A549 (cell line): ENCODE measurements around the gene UBE2D4. TPM values are rescaled to one million over a fixed set of nuclear protein-coding genes. Genes with fewer than 3 reads are reported as not detected.

ENCODE experiments used
- ATAC-seq, 2 experiments: fragments of 200-7000 bp in 1 of 2; fragments of >200 bp in 1 of 2; cut with Nextera tagmentation in 1 of 2; cut with Tn5 transposase in 1 of 2; 3 replicates each; pipeline versions ENCODE4 v1.8.0 to v1.9.1; 2018 to 2020; ENCODE audit warnings: mild to moderate bottlenecking in 1 of 2, moderate library complexity in 1 of 2
- CTCF ChIA-PET: fragments of 300-600 bp; sonication (Branson Sonifier 250); formaldehyde crosslinking; extraction: SDS; loops from one replicate; lab custom pipeline; 2021; ENCODE audit warnings: antibody characterized with exemption, inconsistent platforms; lab: Yijun Ruan, JAX
- POLR2A ChIA-PET: fragments of 350-600 bp; formaldehyde crosslinking; extraction: SDS; loops from one replicate; lab custom pipeline; 2021; ENCODE audit warnings: antibody characterized with exemption, inconsistent platforms; lab: Yijun Ruan, JAX
- DNase-seq, 2 experiments: peaks; one replicate each; pipeline versions ENCODE4 v3.0.0 to v3.0.0-alpha.2; 2011 to 2016; ENCODE audit warnings: low read depth in 1 of 2, low spot score in 1 of 2
- FAIRE-seq: peaks from 2 replicates; lab custom pipeline; 2011; peaks lifted over from hg19 to GRCh38; lab: Jason Lieb, UNC
- H3K27ac ChIP-seq, 2 experiments: fragments of >200 bp; sonication (Bioruptor Twin); formaldehyde crosslinking; 3 replicates each; pipeline ENCODE4 v1.5.1; 2016 to 2017
- H3K4me1 ChIP-seq: fragments of >200 bp; sonication (Bioruptor Twin); formaldehyde crosslinking; 3 replicates; pipeline ENCODE4 v1.6.1; 2016
- H3K4me2 ChIP-seq: fragments of >200 bp; sonication (Bioruptor Twin); formaldehyde crosslinking; 3 replicates; pipeline ENCODE4 v1.6.1; 2016
- H3K4me3 ChIP-seq: fragments of >200 bp; sonication (Bioruptor Twin); formaldehyde crosslinking; 3 replicates; pipeline ENCODE4 v1.5.1; 2016
- H3K9me3 ChIP-seq: fragments of >200 bp; sonication (Bioruptor Twin); formaldehyde crosslinking; 3 replicates; pipeline ENCODE4 v1.6.1; 2016
- BHLHE40 ChIP-seq: IDR thresholded peaks from 2 replicates; pipeline ENCODE4 v1.6.1; 2012; ENCODE audit warnings: low read depth, low read length, inconsistent platforms
- CEBPB ChIP-seq, 2 experiments: fragments of >200 bp in 1 of 2; sonication (Bioruptor Twin) in 1 of 2; formaldehyde crosslinking in 1 of 2; IDR thresholded peaks; 2 replicates each; pipeline ENCODE4 v1.6.1; 2012 to 2016
- CHD2 ChIP-seq: fragments of 150-350 bp; IDR thresholded peaks from 2 replicates; pipeline ENCODE4 v1.6.1; 2014; ENCODE audit warnings: low read length; ENCODE audit not compliant: partially characterized antibody
- CHD4 ChIP-seq: fragments of 200-600 bp; sonication (generic); IDR thresholded peaks from 2 replicates; pipeline ENCODE4 v1.6.1; 2016; ENCODE audit warnings: antibody characterized with exemption, mild to moderate bottlenecking, borderline replicate concordance
- EHMT2 ChIP-seq: fragments of 200-600 bp; sonication (generic); IDR thresholded peaks from 2 replicates; pipeline ENCODE4 v1.6.1; 2016; ENCODE audit warnings: antibody characterized with exemption, low read depth, mild to moderate bottlenecking, moderate library complexity
- ESRRA ChIP-seq: fragments of 150-350 bp; IDR thresholded peaks from 2 replicates; pipeline ENCODE4 v1.6.1; 2014; ENCODE audit warnings: mild to moderate bottlenecking, low read length, borderline replicate concordance
- FOSB ChIP-seq: fragments of 250-450 bp; sonication (Bioruptor Pico); IDR thresholded peaks from 2 replicates; pipeline ENCODE4 v1.5.0; 2020; ENCODE audit warnings: mild to moderate bottlenecking, moderate library complexity
- FOSL2 ChIP-seq, 2 experiments: fragments of 450-650 bp in 1 of 2; fragments of >200 bp in 1 of 2; sonication (Bioruptor Twin) in 1 of 2; formaldehyde crosslinking; IDR thresholded peaks; 2 replicates each; pipeline versions ENCODE4 v1.5.0 to v1.6.1; 2016 to 2020; ENCODE audit warnings: mild to moderate bottlenecking in 1 of 2, moderate library complexity in 1 of 2
- HDAC2 ChIP-seq: fragments of 200-600 bp; sonication (generic); IDR thresholded peaks from 2 replicates; pipeline ENCODE4 v1.6.1; 2016
- HOXA7 ChIP-seq: fragments of 250-450 bp; sonication (Bioruptor Pico); IDR thresholded peaks from 2 replicates; pipeline ENCODE4 v1.5.0; 2020; ENCODE audit warnings: mild to moderate bottlenecking, moderate library complexity
- HOXB13 ChIP-seq: fragments of 250-450 bp; sonication (Bioruptor Pico); IDR thresholded peaks from 2 replicates; pipeline ENCODE4 v1.5.0; 2020; ENCODE audit warnings: low read depth, mild to moderate bottlenecking, moderate library complexity
- JUNB ChIP-seq: fragments of >200 bp; sonication (Bioruptor Twin); formaldehyde crosslinking; IDR thresholded peaks from 2 replicates; pipeline ENCODE4 v1.6.1; 2016
- KDM1A ChIP-seq: fragments of 200-600 bp; sonication (generic); IDR thresholded peaks from 2 replicates; pipeline ENCODE4 v1.6.1; 2016; ENCODE audit warnings: low read depth, mild to moderate bottlenecking
- KDM5A ChIP-seq: fragments of 200-600 bp; sonication (generic); IDR thresholded peaks from 2 replicates; pipeline ENCODE4 v1.6.1; 2016; ENCODE audit warnings: antibody characterized with exemption, mild to moderate bottlenecking
- NFE2L2 ChIP-seq: fragments of 150-350 bp; conservative IDR thresholded peaks from 2 replicates; pipeline ENCODE4 v1.6.1; 2014; ENCODE audit warnings: low read length
- NPAS2 ChIP-seq: fragments of 250-450 bp; sonication (Bioruptor Pico); IDR thresholded peaks from 2 replicates; pipeline ENCODE4 v1.8.0; 2022; ENCODE audit warnings: mild to moderate bottlenecking, moderate library complexity, borderline replicate concordance
- RAD21 ChIP-seq, 2 experiments: fragments of >200 bp in 1 of 2; sonication (Bioruptor Twin) in 1 of 2; formaldehyde crosslinking in 1 of 2; IDR thresholded peaks in 1 of 2; conservative IDR thresholded peaks in 1 of 2; 2 replicates in 1 of 2; 3 replicates in 1 of 2; pipeline ENCODE4 v1.6.1; 2012 to 2018; ENCODE audit warnings: inconsistent platforms in 1 of 2
- RARB ChIP-seq: fragments of 250-450 bp; sonication (Bioruptor Pico); IDR thresholded peaks from 2 replicates; pipeline ENCODE4 v1.8.0; 2021; ENCODE audit warnings: mild to moderate bottlenecking, moderate library complexity
- RCOR1 ChIP-seq: fragments of 150-350 bp; IDR thresholded peaks from 2 replicates; pipeline ENCODE4 v1.6.1; 2014; ENCODE audit warnings: antibody characterized with exemption, low read length, low read depth
- RFX5 ChIP-seq: fragments of 450-650 bp; IDR thresholded peaks from 2 replicates; pipeline ENCODE4 v1.7.1; 2014; ENCODE audit warnings: antibody characterized with exemption, mild to moderate bottlenecking, moderate library complexity
- SMC3 ChIP-seq: fragments of >200 bp; sonication (Bioruptor Twin); formaldehyde crosslinking; IDR thresholded peaks from 3 replicates; pipeline ENCODE4 v1.6.1; 2018; ENCODE audit warnings: inconsistent platforms
- TFCP2L1 ChIP-seq: fragments of 250-450 bp; sonication (Bioruptor Pico); IDR thresholded peaks from 2 replicates; pipeline ENCODE4 v1.5.0; 2021; ENCODE audit warnings: mild to moderate bottlenecking
- TP53 ChIP-seq: fragments of 250-450 bp; sonication (Bioruptor Pico); IDR thresholded peaks from 2 replicates; pipeline ENCODE4 v1.5.0; 2021; ENCODE audit warnings: mild to moderate bottlenecking, moderate library complexity
- ZSCAN20 ChIP-seq: fragments of 250-450 bp; sonication (Bioruptor Pico); IDR thresholded peaks from 2 replicates; pipeline ENCODE4 v1.8.0; 2022; ENCODE audit warnings: mild to moderate bottlenecking, moderate library complexity
- WGBS: methylation state at CpG from one replicate; pipeline ENCODE4 v1.1.6; 2017; ENCODE audit errors: missing lambda C conversion rate; 5-methylcytosine and 5-hydroxymethylcytosine counted together
- polyA plus RNA-seq, 4 experiments: library from polyadenylated mRNA; depleted of rRNA in 3 of 4; stranded (reverse); fragments of >200 nt; fragmentation: RNase III in 1 of 4; extraction: RNeasy Plus Mini Kit Qiagen cat#74134 plus additional on column Dnase treatment in 1 of 4; gene quantifications; 2 replicates in 3 of 4; 3 replicates in 1 of 4; pipeline ENCODE4 v1.2.3, GENCODE V29; 2011 to 2017
- TF ChIP-seq, protein P1 (sequence below): fragments of 250-450 bp; sonication (Bioruptor Pico); IDR thresholded peaks from 2 replicates; pipeline ENCODE4 v1.5.0; 2020; ENCODE audit warnings: low read depth, mild to moderate bottlenecking, moderate library complexity
- TF ChIP-seq, protein P2 (sequence below): IDR thresholded peaks from 2 replicates; pipeline ENCODE4 v1.6.1; 2012
- TF ChIP-seq, protein P3 (sequence below): fragments of 150-350 bp; IDR thresholded peaks from 2 replicates; pipeline ENCODE4 v1.6.1; 2014; ENCODE audit warnings: low read depth, mild to moderate bottlenecking, low read length
- TF ChIP-seq, protein P4 (sequence below): fragments of >200 bp; sonication (Bioruptor Twin); formaldehyde crosslinking; IDR thresholded peaks from 3 replicates; pipeline ENCODE4 v1.5.1; 2016

The UBE2D4 gene
- polyA plus RNA-seq, 2 of the 4 experiments (the other 2 are of a cell fraction), result 8.4 to 14.0 TPM

DNA sequence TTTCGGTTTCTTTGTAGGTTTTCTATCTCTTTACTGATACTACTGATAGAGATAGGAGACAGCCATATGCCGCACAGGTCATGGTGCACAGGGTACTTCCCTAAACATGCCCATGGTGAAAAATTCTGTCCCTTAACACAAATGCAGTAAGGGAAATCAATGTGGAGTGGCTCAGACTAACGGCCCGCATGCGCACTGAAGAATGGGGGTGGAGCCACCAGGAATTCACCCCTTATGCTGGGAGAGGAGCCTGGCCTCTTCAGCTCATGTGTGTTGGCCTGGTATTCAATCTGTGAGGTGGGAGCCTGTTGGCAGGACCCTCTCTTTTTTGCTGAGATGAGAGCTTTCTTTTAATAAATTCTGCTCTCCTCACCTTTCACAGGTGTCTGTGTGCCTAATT lies 11.4 kb upstream of the UBE2D4 start:
- ATAC-seq, result no peak
- TF ChIP-seq NFE2L2, result no peak
- TF ChIP-seq CHD4, result no peak
- no peak for TF ChIP-seq RFX5
- no peak for TF ChIP-seq RAD21 (conservative IDR thresholded peaks at IDR 0.05 in 1 of 2, IDR thresholded peaks at IDR 0.05 in 1 of 2)
- no peak overlapping the region for H3K4me3 ChIP-seq
- H3K4me2 ChIP-seq, result no peak overlapping the region
- no peak for DNase-seq
- H3K4me1 ChIP-seq, result no peaks in the 10 kb centered on the region
- CTCF ChIA-PET, result interaction anchor here (0.8 kb wide), 1 partner anchor 38 kb away, joined by 3 read pairs; no protein-coding TSS in a partner anchor
- FAIRE-seq, result no peak
- no peak overlapping the region for H3K27ac ChIP-seq
- POLR2A ChIA-PET, result no interaction called here
- WGBS, result 97% methylated on average over 5 of the region's 5 CpGs
- no peaks in the 10 kb centered on the region for H3K9me3 ChIP-seq

DNA sequence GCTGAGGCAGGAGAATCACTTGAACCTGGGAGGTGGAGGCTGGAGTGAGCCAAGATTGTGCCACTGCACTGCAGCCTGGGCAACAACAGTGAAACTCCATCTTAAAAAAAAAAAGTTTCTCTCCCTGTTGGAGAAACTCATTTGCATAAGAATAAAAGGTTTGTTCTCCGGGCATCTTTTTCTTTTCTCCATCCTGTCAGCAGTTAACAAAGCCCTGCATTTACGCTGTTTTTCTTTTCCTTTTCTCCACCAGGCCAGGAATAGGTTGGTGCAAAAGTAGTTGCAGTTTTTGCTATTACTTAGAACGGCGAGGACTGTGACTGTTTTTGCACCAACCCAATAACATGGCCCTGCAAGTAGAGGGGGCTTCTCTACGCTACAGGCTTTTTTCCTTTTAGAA lies 10.3 kb upstream of the UBE2D4 start:
- no peak for FAIRE-seq
- Histone ChIP-seq H3K4me2 (no peak overlapping the region), H3K4me1 (no peaks in the 10 kb centered on the region), H3K4me3 (no peak overlapping the region), H3K9me3 (no peaks in the 10 kb centered on the region), H3K27ac (no peak overlapping the region)
- TF ChIP-seq, protein P1, sequence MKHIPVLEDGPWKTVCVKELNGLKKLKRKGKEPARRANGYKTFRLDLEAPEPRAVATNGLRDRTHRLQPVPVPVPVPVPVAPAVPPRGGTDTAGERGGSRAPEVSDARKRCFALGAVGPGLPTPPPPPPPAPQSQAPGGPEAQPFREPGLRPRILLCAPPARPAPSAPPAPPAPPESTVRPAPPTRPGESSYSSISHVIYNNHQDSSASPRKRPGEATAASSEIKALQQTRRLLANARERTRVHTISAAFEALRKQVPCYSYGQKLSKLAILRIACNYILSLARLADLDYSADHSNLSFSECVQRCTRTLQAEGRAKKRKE (CRISPR knock-in tag), result no peak
- TF ChIP-seq TFCP2L1 (CRISPR knock-in tag) (no peak), SMC3 (no peak), CHD4 (no peak), CHD2 (no peak), JUNB (no peak), RCOR1 (no peak), CEBPB (IDR thresholded peaks at IDR 0.05) (no peak), KDM1A (no peak), RARB (CRISPR knock-in tag) (no peak), NPAS2 (CRISPR knock-in tag) (no peak)
- TF ChIP-seq, protein P2, sequence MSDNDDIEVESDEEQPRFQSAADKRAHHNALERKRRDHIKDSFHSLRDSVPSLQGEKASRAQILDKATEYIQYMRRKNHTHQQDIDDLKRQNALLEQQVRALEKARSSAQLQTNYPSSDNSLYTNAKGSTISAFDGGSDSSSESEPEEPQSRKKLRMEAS, result no peak
- TF ChIP-seq, protein P3, sequence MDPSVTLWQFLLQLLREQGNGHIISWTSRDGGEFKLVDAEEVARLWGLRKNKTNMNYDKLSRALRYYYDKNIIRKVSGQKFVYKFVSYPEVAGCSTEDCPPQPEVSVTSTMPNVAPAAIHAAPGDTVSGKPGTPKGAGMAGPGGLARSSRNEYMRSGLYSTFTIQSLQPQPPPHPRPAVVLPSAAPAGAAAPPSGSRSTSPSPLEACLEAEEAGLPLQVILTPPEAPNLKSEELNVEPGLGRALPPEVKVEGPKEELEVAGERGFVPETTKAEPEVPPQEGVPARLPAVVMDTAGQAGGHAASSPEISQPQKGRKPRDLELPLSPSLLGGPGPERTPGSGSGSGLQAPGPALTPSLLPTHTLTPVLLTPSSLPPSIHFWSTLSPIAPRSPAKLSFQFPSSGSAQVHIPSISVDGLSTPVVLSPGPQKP, result no peak
- no peak for DNase-seq
- POLR2A ChIA-PET, result no interaction called here
- ATAC-seq, result no peak
- WGBS, result 85% methylated on average over 5 of the region's 5 CpGs
- CTCF ChIA-PET, result interaction anchor here (0.9 kb wide), 1 partner anchor 11 kb away, joined by 3 read pairs; no protein-coding TSS in a partner anchor

DNA sequence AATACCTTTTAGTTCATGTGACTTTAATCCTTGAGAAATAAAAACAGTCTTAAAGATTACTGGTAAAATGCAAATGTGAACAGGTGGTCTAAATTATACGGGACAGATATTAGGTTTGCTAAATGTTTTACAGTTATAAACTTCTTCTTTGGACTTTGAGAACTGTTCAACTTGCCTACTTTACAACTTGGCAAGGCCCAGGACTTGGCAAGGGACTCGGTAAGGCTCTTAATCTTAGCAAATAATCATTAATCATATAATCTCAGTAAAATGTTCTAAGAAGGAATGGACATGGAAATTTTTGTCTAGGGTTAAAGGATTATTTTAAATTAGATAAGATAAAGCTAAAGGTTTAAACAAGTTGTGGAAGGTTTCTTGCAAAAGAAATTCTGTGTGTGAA lies 4.8 kb upstream of the UBE2D4 start:
- ChIA-PET CTCF (interaction anchor here (0.6 to 0.7 kb wide), 3 partner anchors 34 to 788 kb away, joined by 3 to 4 read pairs (median 3); no protein-coding TSS in a partner anchor), POLR2A (no interaction called here)
- DNase-seq (no peak), FAIRE-seq (no peak), ATAC-seq (no peak)
- WGBS, result 60% methylated on average over 2 of the region's 2 CpGs
- no peaks in the 10 kb centered on the region for H3K9me3 ChIP-seq
- TF ChIP-seq RCOR1 (no peak), HOXB13 (CRISPR knock-in tag) (no peak), ZSCAN20 (CRISPR knock-in tag) (no peak), ESRRA (no peak)
- no peak overlapping the region for H3K4me3 ChIP-seq
- 0 out of 3 replicates have a peak, but pooled peaks cover 6% of the 10 kb centered on the region for H3K4me1 ChIP-seq
- H3K4me2 ChIP-seq, result no peak overlapping the region
- H3K27ac ChIP-seq, result no peak overlapping the region

DNA sequence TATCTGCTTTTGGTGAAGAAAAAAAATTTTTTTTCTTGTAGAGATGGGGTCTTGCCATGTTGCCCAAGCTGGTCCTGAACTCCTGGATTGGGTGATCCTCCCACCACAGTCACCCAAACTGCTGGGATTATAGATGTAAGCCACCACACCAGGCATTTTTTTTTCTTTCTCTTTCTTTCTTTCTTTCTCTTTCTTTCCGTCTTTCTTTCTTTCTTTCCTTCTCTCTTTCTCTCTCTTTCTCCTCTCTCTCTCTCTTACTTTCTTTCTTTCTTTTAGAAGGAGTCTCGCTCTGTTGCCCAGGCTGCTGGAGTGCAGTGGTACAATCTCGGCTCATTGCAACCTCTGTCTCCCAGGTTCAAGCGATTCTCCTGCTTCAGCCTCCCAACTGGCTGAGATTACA lies 3.5 kb upstream of the UBE2D4 start:
- Histone ChIP-seq H3K4me3 (no peak overlapping the region), H3K9me3 (no peaks in the 10 kb centered on the region), H3K4me2 (no peak overlapping the region), H3K27ac (no peak overlapping the region), H3K4me1 (0 out of 3 replicates have a peak, but pooled peaks cover 6% of the 10 kb centered on the region)
- DNase-seq (no peak), FAIRE-seq (no peak), ATAC-seq (no peak)
- POLR2A ChIA-PET, result no interaction called here
- TF ChIP-seq SMC3, result no peak
- no peak for TF ChIP-seq EHMT2
- TF ChIP-seq HDAC2, result no peak
- TF ChIP-seq KDM5A, result no peak
- no peak for TF ChIP-seq RFX5
- no peak for TF ChIP-seq BHLHE40
- TF ChIP-seq HOXB13 (CRISPR knock-in tag), result no peak
- TF ChIP-seq, protein P4, sequence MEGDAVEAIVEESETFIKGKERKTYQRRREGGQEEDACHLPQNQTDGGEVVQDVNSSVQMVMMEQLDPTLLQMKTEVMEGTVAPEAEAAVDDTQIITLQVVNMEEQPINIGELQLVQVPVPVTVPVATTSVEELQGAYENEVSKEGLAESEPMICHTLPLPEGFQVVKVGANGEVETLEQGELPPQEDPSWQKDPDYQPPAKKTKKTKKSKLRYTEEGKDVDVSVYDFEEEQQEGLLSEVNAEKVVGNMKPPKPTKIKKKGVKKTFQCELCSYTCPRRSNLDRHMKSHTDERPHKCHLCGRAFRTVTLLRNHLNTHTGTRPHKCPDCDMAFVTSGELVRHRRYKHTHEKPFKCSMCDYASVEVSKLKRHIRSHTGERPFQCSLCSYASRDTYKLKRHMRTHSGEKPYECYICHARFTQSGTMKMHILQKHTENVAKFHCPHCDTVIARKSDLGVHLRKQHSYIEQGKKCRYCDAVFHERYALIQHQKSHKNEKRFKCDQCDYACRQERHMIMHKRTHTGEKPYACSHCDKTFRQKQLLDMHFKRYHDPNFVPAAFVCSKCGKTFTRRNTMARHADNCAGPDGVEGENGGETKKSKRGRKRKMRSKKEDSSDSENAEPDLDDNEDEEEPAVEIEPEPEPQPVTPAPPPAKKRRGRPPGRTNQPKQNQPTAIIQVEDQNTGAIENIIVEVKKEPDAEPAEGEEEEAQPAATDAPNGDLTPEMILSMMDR, result no peak
- no peak for TF ChIP-seq FOSB (CRISPR knock-in tag)
- TF ChIP-seq FOSL2 (IDR thresholded peaks at IDR 0.05), result no peak
- TF ChIP-seq FOSL2 (CRISPR knock-in tag; IDR thresholded peaks at IDR 0.05), result no peak
- TF ChIP-seq CHD4, result no peak
- no peak for TF ChIP-seq HOXA7 (CRISPR knock-in tag)
- no peak for TF ChIP-seq TP53 (CRISPR knock-in tag)
- TF ChIP-seq RARB (CRISPR knock-in tag), result no peak
- no peak for TF ChIP-seq CHD2
- WGBS, result 91% methylated on average over 4 of the region's 4 CpGs
- CTCF ChIA-PET, result no interaction called here
